ENCODE data around the gene OR5D18. TPM values are rescaled to one million over a fixed set of nuclear protein-coding genes. Genes with fewer than 3 reads are reported as not detected.

Gene OR5D18
- total and polyA plus RNA-seq, 2 experiments from 2014 or later, result not detected

- no peak for TF ChIP-seq REST (IDR thresholded peaks at IDR 0.05; ENCODE audit: unreplicated experiment)
Measured at GRCh38 chr11:55838452-55838851, 19.0 kb downstream of the OR5D18 start, which contains the start of gene OR5D16 (continued).

GRCh38 chr11:55847453-55847852 is 28.0 kb downstream of the OR5D18 start:
- H3K36me3 ChIP-seq (ENCODE audit: insufficient read depth), result no peaks in the 10 kb centered on the region
- Mint-ChIP-seq H3K4me3 (no peak overlapping the region), H3K4me1 (no peaks in the 10 kb centered on the region), H3K27me3 (ENCODE audit: insufficient read depth, low read depth, poor library complexity) (no peaks in the 10 kb centered on the region), H3K36me3 (ENCODE audit: low read depth) (peaks cover 10% of the 10 kb centered on the region; the same call in 1 of the 3 replicates), H3K9me3 (peaks cover 84% of the 10 kb centered on the region), H3K27ac (no peak overlapping the region)
- ATAC-seq (no peak), DNase-seq (ENCODE audit: low spot score) (no peak)
- TF ChIP-seq ZNF462 (CRISPR knock-in tag; IDR thresholded peaks at IDR 0.05) (no peak), ZNF331 (CRISPR knock-in tag; IDR thresholded peaks at IDR 0.05; ENCODE audit: low read depth) (no peak), STAT1 (IDR thresholded peaks at IDR 0.05; ENCODE audit: unreplicated experiment) (no peak), EZH2 (IDR thresholded peaks at IDR 0.05; ENCODE audit: low read depth, unreplicated experiment) (no peak)
- H3K4me2 ChIP-seq, result no peak overlapping the region
- no peaks in the 10 kb centered on the region for H3K4me1 ChIP-seq (ENCODE audit: insufficient read depth)
- H3K79me2 ChIP-seq (replicated peaks; ENCODE audit: insufficient read depth), result no peaks in the 10 kb centered on the region
- H3F3A ChIP-seq (replicated peaks; ENCODE audit: low read depth), result no peaks in the 10 kb centered on the region
- no peaks in the 10 kb centered on the region for H3K9me2 ChIP-seq (ENCODE audit: insufficient read depth)
- no peak overlapping the region for H3K27ac ChIP-seq (ENCODE audit: low read depth)
- H3K27me3 ChIP-seq (ENCODE audit: insufficient read depth), result no peaks in the 10 kb centered on the region
- no peak overlapping the region for H2AFZ ChIP-seq
- no peak overlapping the region for H3K4me3 ChIP-seq
- no peaks in the 10 kb centered on the region for H4K20me1 ChIP-seq (replicated peaks; ENCODE audit: insufficient read depth)

Data from GM23338 (cell line).